DOHH2 (cell line): ENCODE measurements around the gene TGFBR3.

Experiments
- H3F3A ChIP-seq: fragments of 200-600 bp; sonication (generic), shearing (Covaris generic); 2 replicates; pipeline ENCODE4 v1.6.0; 2016; ENCODE audit warnings: antibody characterized with exemption, mild to moderate bottlenecking; ENCODE audit not compliant: control insufficient read depth, insufficient read depth
- H3K27ac ChIP-seq: fragments of 200-600 bp; sonication (generic); 2 replicates; pipeline ENCODE4 v1.5.1; 2014; ENCODE audit warnings: low read depth, mild to moderate bottlenecking, low read length, moderate library complexity
- H3K27me3 ChIP-seq: fragments of 200-600 bp; sonication (generic); 2 replicates; pipeline ENCODE4 v1.6.1; 2014; ENCODE audit warnings: mild to moderate bottlenecking, low read length, mixed read lengths; ENCODE audit not compliant: control insufficient read depth
- H3K36me3 ChIP-seq: fragments of 200-600 bp; sonication (generic); 2 replicates; pipeline ENCODE4 v1.6.1; 2014; ENCODE audit warnings: mild to moderate bottlenecking, low read length, moderate library complexity, mixed read lengths; ENCODE audit not compliant: control insufficient read depth
- H3K4me1 ChIP-seq: fragments of 200-600 bp; sonication (generic); 2 replicates; pipeline ENCODE4 v1.6.1; 2014; ENCODE audit warnings: mild to moderate bottlenecking, low read length, mixed read lengths; ENCODE audit not compliant: control insufficient read depth
- H3K4me2 ChIP-seq: fragments of 200-600 bp; sonication (generic); 2 replicates; pipeline ENCODE4 v1.6.0; 2014; ENCODE audit warnings: mild to moderate bottlenecking, low read length, moderate library complexity
- H3K4me3 ChIP-seq: fragments of 200-600 bp; sonication (generic); 2 replicates; pipeline ENCODE4 v1.5.1; 2014; ENCODE audit warnings: mild to moderate bottlenecking, low read length, mixed read lengths
- H3K79me2 ChIP-seq: fragments of 200-600 bp; sonication (generic); 2 replicates; pipeline ENCODE4 v1.6.1; 2014; ENCODE audit warnings: mild to moderate bottlenecking, low read length, mixed read lengths; ENCODE audit not compliant: control insufficient read depth
- H3K9me2 ChIP-seq: fragments of 200-600 bp; sonication (generic); replicated peaks from 2 replicates; pipeline ENCODE4 v1.6.1; 2014; ENCODE audit warnings: mild to moderate bottlenecking, low read length, mixed read lengths; ENCODE audit not compliant: control insufficient read depth
- H3K9me3 ChIP-seq: fragments of 200-600 bp; sonication (generic); 2 replicates; pipeline ENCODE4 v1.6.1; 2014; ENCODE audit warnings: antibody characterized with exemption, low read length, mixed read lengths; ENCODE audit not compliant: control insufficient read depth, insufficient read depth
- H4K20me1 ChIP-seq: fragments of 200-600 bp; sonication (generic); 2 replicates; pipeline ENCODE4 v1.6.0; 2014; ENCODE audit warnings: low read depth, mild to moderate bottlenecking, antibody characterized with exemption, low read length, moderate library complexity; ENCODE audit not compliant: control insufficient read depth, insufficient read depth
- CTCF ChIP-seq: fragments of 200-600 bp; sonication (generic); IDR thresholded peaks from one replicate; pipeline ENCODE4 v1.5.1; 2014; ENCODE audit warnings: antibody characterized with exemption, mild to moderate bottlenecking, low read depth, low read length; ENCODE audit not compliant: poor library complexity, severe bottlenecking
- EZH2phosphoT487 ChIP-seq: fragments of 200-600 bp; sonication (generic); IDR thresholded peaks from 2 replicates; pipeline ENCODE4 v1.6.1; 2017; ENCODE audit warnings: borderline replicate concordance, mild to moderate bottlenecking, antibody characterized with exemption, low read length, moderate library complexity, mixed read lengths

Gene TGFBR3

GRCh38 chr1:91795591-91796389 lies 90.2 kb downstream of the TGFBR3 start:
- H3K79me2 ChIP-seq, result no peaks in the 10 kb centered on the region
- H3K27me3 ChIP-seq, result no peaks in the 10 kb centered on the region
- no peak overlapping the region for H3K4me2 ChIP-seq
- TF ChIP-seq CTCF (no peak), EZH2phosphoT487 (no peak)
- H3K9me2 ChIP-seq, result no peaks in the 10 kb centered on the region
- no peaks in the 10 kb centered on the region for H3K4me1 ChIP-seq
- no peak overlapping the region for H3K27ac ChIP-seq
- no peaks in the 10 kb centered on the region for H3K36me3 ChIP-seq
- H3K4me3 ChIP-seq, result no peak overlapping the region
- no peaks in the 10 kb centered on the region for H3K9me3 ChIP-seq
- H4K20me1 ChIP-seq, result no peaks in the 10 kb centered on the region
- no peaks in the 10 kb centered on the region for H3F3A ChIP-seq

- H3K9me3 ChIP-seq, result no peaks in the 10 kb centered on the region
- no peak for TF ChIP-seq EZH2phosphoT487
- no peak for TF ChIP-seq CTCF
- H3K4me2 ChIP-seq, result no peak overlapping the region
- no peak overlapping the region for H3K27ac ChIP-seq
- H3K27me3 ChIP-seq, result no peaks in the 10 kb centered on the region
- no peaks in the 10 kb centered on the region for H3F3A ChIP-seq
- no peaks in the 10 kb centered on the region for H3K36me3 ChIP-seq
- no peaks in the 10 kb centered on the region for H3K79me2 ChIP-seq
- no peaks in the 10 kb centered on the region for H3K9me2 ChIP-seq
- H3K4me1 ChIP-seq, result no peaks in the 10 kb centered on the region
- H3K4me3 ChIP-seq, result no peak overlapping the region
- H4K20me1 ChIP-seq, result no peaks in the 10 kb centered on the region
Measured at GRCh38 chr1:91793877-91794276, 92.1 kb downstream of the TGFBR3 start.

- H3K9me2 ChIP-seq, result no peaks in the 10 kb centered on the region
- no peaks in the 10 kb centered on the region for H3K36me3 ChIP-seq
- no peaks in the 10 kb centered on the region for H3K27me3 ChIP-seq
- H3K4me2 ChIP-seq, result no peak overlapping the region
- TF ChIP-seq EZH2phosphoT487, result no peak
- no peak for TF ChIP-seq CTCF
- H3K4me1 ChIP-seq, result no peaks in the 10 kb centered on the region
- no peaks in the 10 kb centered on the region for H3K79me2 ChIP-seq
- no peaks in the 10 kb centered on the region for H3K9me3 ChIP-seq
- H4K20me1 ChIP-seq, result no peaks in the 10 kb centered on the region
- no peak overlapping the region for H3K27ac ChIP-seq
- no peak overlapping the region for H3K4me3 ChIP-seq
- H3F3A ChIP-seq, result no peaks in the 10 kb centered on the region
Measured at GRCh38 chr1:91793189-91793588, 92.8 kb downstream of the TGFBR3 start.
